ENCODE data around the gene ATXN7L3B. TPM values are rescaled to one million over a fixed set of nuclear protein-coding genes. Genes with fewer than 3 reads are reported as not detected.

The ATXN7L3B gene
- total RNA-seq, 1 experiment from 2014 or later, result 21.1 TPM

DNA sequence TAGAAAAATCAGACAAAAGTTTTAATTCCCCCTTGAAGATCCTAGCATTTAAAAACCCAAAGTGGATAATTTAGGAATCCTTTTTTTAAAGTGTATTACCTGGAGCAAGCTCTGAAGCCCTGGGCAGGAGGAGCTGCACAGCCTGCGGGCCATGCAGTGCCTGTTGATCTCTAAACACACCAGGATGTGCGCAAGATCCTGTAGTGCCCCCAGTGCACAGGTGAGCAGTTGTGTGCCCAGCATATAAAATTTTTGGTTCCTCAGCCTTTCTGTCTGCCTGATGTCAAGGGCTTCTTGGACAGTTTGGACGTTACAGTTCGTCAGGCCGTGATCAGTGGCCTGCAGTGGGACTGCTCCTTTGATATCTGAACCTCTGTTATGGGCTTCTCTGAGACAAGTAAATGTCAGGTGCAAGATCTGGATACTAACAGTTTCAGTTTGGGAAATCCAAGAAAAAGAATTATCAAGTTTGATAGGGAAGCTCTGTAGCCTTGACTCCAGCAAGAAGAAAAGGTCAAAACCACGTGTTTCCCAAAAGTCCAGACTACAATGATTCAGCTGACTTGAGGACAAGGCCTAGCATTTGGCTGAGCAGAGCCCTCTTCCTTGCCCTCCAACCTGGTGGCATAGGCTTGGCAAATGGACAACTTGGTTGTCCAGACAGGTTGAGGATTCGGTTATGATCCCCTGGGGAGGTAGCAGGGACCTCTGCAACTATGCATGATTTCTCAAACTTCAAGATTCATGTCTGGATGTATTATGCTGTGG, 1.0 kb downstream of the ATXN7L3B start:
- H3K27me3 Mint-ChIP-seq (ENCODE audit: insufficient read depth, unreplicated experiment), result no peaks in the 10 kb centered on the region
- H3K9me3 Mint-ChIP-seq (ENCODE audit: unreplicated experiment), result no peaks in the 10 kb centered on the region
- ChIA-PET POLR2A (interaction anchor here (0.7 to 2.7 kb wide), 9 partner anchors 11 to 575 kb away, joined by 3 to 11 read pairs (median 3); no protein-coding TSS in a partner anchor), CTCF (interaction anchor here (0.6 to 1.8 kb wide), 9 partner anchors 60 to 1278 kb away, joined by 3 to 7 read pairs (median 3); no protein-coding TSS in a partner anchor)
- H3K27ac Mint-ChIP-seq (ENCODE audit: low read depth, unreplicated experiment), result peak overlapping the region; percentile 100
- H3K4me3 Mint-ChIP-seq (ENCODE audit: unreplicated experiment), result peak overlapping the region; percentile 97
- DNase-seq (ENCODE audit: unreplicated experiment), result peak; percentile 22
- TF ChIP-seq, protein P1, sequence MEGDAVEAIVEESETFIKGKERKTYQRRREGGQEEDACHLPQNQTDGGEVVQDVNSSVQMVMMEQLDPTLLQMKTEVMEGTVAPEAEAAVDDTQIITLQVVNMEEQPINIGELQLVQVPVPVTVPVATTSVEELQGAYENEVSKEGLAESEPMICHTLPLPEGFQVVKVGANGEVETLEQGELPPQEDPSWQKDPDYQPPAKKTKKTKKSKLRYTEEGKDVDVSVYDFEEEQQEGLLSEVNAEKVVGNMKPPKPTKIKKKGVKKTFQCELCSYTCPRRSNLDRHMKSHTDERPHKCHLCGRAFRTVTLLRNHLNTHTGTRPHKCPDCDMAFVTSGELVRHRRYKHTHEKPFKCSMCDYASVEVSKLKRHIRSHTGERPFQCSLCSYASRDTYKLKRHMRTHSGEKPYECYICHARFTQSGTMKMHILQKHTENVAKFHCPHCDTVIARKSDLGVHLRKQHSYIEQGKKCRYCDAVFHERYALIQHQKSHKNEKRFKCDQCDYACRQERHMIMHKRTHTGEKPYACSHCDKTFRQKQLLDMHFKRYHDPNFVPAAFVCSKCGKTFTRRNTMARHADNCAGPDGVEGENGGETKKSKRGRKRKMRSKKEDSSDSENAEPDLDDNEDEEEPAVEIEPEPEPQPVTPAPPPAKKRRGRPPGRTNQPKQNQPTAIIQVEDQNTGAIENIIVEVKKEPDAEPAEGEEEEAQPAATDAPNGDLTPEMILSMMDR (IDR thresholded peaks at IDR 0.05; ENCODE audit: unreplicated experiment), result no peak
- intact Hi-C loops (cut with micrococcal nuclease), result loop anchor here (10.0 kb wide), 1 partner anchor 514 kb away; no protein-coding TSS in a partner anchor
- no TSS peak for BruUV-seq (replicated peaks)
- H3K36me3 Mint-ChIP-seq (ENCODE audit: insufficient read depth, unreplicated experiment), result peaks cover 50% of the 10 kb centered on the region
- peaks cover 34% of the 10 kb centered on the region for H3K4me1 Mint-ChIP-seq (ENCODE audit: insufficient read depth, unreplicated experiment)

DNA sequence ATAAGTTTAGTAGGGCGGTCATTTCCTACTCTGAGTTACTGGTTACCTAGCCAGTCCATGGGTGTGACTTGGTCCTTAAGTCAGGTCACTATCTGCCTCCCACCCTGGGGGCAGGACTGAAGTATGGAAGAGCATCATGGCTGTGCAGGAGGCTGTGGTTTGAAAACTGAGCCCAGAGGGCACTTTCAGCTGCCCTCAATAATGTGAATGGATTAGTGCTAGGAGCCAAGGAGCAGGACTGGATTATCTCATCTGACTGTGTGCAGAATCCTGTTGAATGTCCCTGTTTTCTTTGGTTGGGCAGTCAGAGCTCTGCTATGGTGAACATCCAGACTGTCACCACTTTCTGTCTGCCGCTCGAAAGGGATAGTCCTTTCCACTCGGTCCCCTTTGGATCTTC, 1.6 kb downstream of the ATXN7L3B start:
- Mint-ChIP-seq H3K9me3 (ENCODE audit: unreplicated experiment) (no peaks in the 10 kb centered on the region), H3K4me3 (ENCODE audit: unreplicated experiment) (peak overlapping the region; percentile 97), H3K27ac (ENCODE audit: low read depth, unreplicated experiment) (peak overlapping the region; percentile 100), H3K27me3 (ENCODE audit: insufficient read depth, unreplicated experiment) (no peaks in the 10 kb centered on the region), H3K4me1 (ENCODE audit: insufficient read depth, unreplicated experiment) (peaks cover 34% of the 10 kb centered on the region), H3K36me3 (ENCODE audit: insufficient read depth, unreplicated experiment) (peaks cover 50% of the 10 kb centered on the region)
- BruUV-seq (replicated peaks), result no TSS peak
- ChIA-PET POLR2A (interaction anchor here (0.6 to 2.7 kb wide), 7 partner anchors 11 to 1451 kb away, joined by 3 to 11 read pairs (median 3); no protein-coding TSS in a partner anchor), CTCF (interaction anchor here (1.3 to 1.8 kb wide), 4 partner anchors 105 to 127 kb away, joined by 3 to 7 read pairs (median 6); no protein-coding TSS in a partner anchor)
- intact Hi-C loops (cut with micrococcal nuclease), result loop anchor here (10.0 kb wide), 1 partner anchor 514 kb away; no protein-coding TSS in a partner anchor
- no peak for DNase-seq (ENCODE audit: unreplicated experiment)
- TF ChIP-seq, protein P1 (IDR thresholded peaks at IDR 0.05; ENCODE audit: unreplicated experiment), result no peak

DNA sequence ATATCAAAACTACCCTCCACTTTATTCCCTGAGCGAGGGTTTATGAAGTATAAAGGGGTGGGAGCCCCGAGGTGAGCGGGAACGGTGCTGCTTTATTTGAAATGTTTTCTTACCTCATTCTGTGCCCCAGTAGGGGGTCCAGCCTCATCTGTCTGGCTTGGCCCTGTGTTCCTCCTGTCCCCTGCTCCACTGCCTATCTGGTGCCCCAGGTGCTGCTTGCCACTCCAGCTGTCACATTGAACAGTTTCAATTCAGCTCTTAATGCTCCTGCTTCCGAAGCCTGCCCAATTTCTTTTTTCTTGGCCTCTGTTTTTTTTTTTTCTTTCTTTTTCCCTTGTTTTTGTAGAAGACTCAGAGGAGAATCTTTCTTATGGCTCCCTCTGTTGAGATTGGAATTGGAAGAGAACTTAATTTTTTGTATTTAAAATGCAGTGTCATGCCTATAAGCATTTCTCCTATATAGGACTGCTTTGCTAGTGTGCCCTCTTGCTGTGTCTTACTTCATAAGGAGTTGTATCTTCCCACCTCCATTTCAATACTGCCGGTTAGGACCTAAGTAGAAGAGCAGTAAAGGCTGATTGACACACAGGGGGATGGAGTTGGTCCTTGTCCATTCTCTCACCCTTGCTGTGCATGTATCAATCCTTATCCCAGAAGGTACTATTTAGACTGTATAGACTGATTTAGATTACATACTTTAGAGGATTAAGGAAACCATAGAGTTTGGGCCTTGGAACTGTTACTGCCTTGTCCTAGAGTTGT, 2.3 kb downstream of the ATXN7L3B start:
- Mint-ChIP-seq H3K4me1 (ENCODE audit: insufficient read depth, unreplicated experiment) (peaks cover 34% of the 10 kb centered on the region), H3K27ac (ENCODE audit: low read depth, unreplicated experiment) (peak overlapping the region; percentile 100), H3K4me3 (ENCODE audit: unreplicated experiment) (peak overlapping the region; percentile 97), H3K27me3 (ENCODE audit: insufficient read depth, unreplicated experiment) (no peaks in the 10 kb centered on the region), H3K9me3 (ENCODE audit: unreplicated experiment) (no peaks in the 10 kb centered on the region), H3K36me3 (ENCODE audit: insufficient read depth, unreplicated experiment) (peaks cover 50% of the 10 kb centered on the region)
- intact Hi-C loops (cut with micrococcal nuclease), result loop anchor here (10.0 kb wide), 1 partner anchor 515 kb away; no protein-coding TSS in a partner anchor
- no peak for DNase-seq (ENCODE audit: unreplicated experiment)
- BruUV-seq (replicated peaks), result no TSS peak
- POLR2A ChIA-PET, result interaction anchor here (0.6 to 2.7 kb wide), 3 partner anchors 10 to 1452 kb away, joined by 3 to 11 read pairs (median 9); no protein-coding TSS in a partner anchor
- CTCF ChIA-PET, result no interaction called here
- TF ChIP-seq, protein P1 (IDR thresholded peaks at IDR 0.05; ENCODE audit: unreplicated experiment), result no peak

DNA sequence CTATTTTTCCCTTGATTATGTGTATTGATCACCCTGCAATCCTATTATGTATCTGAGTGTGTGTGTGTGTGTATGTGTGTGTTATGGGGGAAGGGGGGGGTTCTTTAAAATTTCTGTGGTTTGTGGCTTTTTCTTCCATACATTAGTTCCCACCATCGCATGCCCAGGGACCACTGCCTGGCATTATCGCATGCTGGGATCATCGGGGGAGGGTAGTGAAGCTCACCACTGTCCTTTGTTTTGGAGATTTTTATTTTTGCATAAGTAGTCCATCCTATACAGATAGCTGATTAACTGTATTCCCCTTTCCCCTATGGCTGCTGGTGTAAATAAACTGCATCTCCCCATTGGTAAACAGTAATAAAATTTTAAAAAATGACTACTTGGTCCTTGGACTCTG, 3.4 kb downstream of the ATXN7L3B start:
- intact Hi-C loops (cut with micrococcal nuclease), result no loop called here
- BruUV-seq (replicated peaks), result no TSS peak
- H3K4me1 Mint-ChIP-seq (ENCODE audit: insufficient read depth, unreplicated experiment), result peaks cover 40% of the 10 kb centered on the region
- H3K27ac Mint-ChIP-seq (ENCODE audit: low read depth, unreplicated experiment), result no peak overlapping the region
- TF ChIP-seq, protein P1 (IDR thresholded peaks at IDR 0.05; ENCODE audit: unreplicated experiment), result no peak
- CTCF ChIA-PET, result no interaction called here
- POLR2A ChIA-PET, result no interaction called here
- peaks cover 50% of the 10 kb centered on the region for H3K36me3 Mint-ChIP-seq (ENCODE audit: insufficient read depth, unreplicated experiment)
- H3K27me3 Mint-ChIP-seq (ENCODE audit: insufficient read depth, unreplicated experiment), result no peaks in the 10 kb centered on the region
- peak overlapping the region; percentile 97 for H3K4me3 Mint-ChIP-seq (ENCODE audit: unreplicated experiment)
- no peaks in the 10 kb centered on the region for H3K9me3 Mint-ChIP-seq (ENCODE audit: unreplicated experiment)
- no peak for DNase-seq (ENCODE audit: unreplicated experiment)

Measured in MCF 10A (cell line).